Activated T-cell treated with anti-CD3 and anti-CD28 coated beads, Interleukin-2, amount 50 U/mL, for 4 hours (primary cell): ENCODE results near the gene ST7. TPM values are rescaled to one million over a fixed set of nuclear protein-coding genes. Genes with fewer than 3 reads are reported as not detected.
A peak's percentile ranks its signal among the peaks of the same experiment; 100 is the strongest.

Experiments used
- ATAC-seq, 2 donors: fragments of 200-7000 bp; cut with Tn5 transposase; one replicate each; pipeline ENCODE4 v1.10.0; 2021
- DNase-seq: peaks from one replicate; pipeline ENCODE4 v3.0.0-alpha.2; 2020
- H3K27me3 Mint-ChIP-seq: one replicate; pipeline ENCODE4 v1.8.0; 2021; ENCODE audit warnings: low read depth, mixed read lengths
- H3K36me3 Mint-ChIP-seq: one replicate; pipeline ENCODE4 v1.8.0; 2022; ENCODE audit warnings: mixed read lengths; ENCODE audit not compliant: insufficient read depth
- H3K4me1 Mint-ChIP-seq: one replicate; pipeline ENCODE4 v1.8.0; 2021; ENCODE audit warnings: low read depth, mixed read lengths
- H3K4me3 Mint-ChIP-seq: one replicate; pipeline ENCODE4 v1.8.0; 2021; ENCODE audit warnings: mild to moderate bottlenecking, moderate library complexity, mixed read lengths
- H3K9me3 Mint-ChIP-seq: one replicate; pipeline ENCODE4 v1.8.0; 2021; ENCODE audit warnings: mixed read lengths
- total RNA-seq, 3 donors: library from RNA; stranded (reverse); gene quantifications; one replicate each; pipeline ENCODE4 v1.2.1, GENCODE V29; 2021

ST7 gene
- total RNA-seq, 3 donors from 2014 or later, result 7.7 to 10.5 (median 10.0) TPM

DNA sequence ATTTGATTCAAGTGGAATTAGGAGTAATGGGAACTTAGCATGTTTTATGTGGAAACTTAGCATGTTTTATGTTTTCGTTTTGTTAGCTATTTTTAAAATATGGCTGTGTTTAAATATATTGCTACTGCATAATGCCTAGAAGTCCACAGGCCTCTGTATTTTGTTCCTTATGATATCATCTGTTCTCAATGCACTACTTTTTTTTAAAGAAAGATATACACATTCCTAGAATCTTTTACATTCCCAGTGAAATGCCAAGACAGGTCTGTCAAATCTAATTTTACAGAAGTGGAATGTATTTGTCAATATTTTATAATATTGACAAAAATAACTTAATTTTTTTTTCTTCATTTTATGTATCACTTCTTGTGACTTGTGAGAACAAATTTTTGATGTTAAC is 51.6 kb downstream of the ST7 start:
- no peaks in the 10 kb centered on the region for H3K27me3 Mint-ChIP-seq
- H3K36me3 Mint-ChIP-seq, result no peaks in the 10 kb centered on the region
- DNase-seq (no peak), ATAC-seq (no peak)
- H3K4me1 Mint-ChIP-seq, result peaks cover 35% of the 10 kb centered on the region
- no peak overlapping the region for H3K4me3 Mint-ChIP-seq
- H3K9me3 Mint-ChIP-seq, result no peaks in the 10 kb centered on the region

DNA sequence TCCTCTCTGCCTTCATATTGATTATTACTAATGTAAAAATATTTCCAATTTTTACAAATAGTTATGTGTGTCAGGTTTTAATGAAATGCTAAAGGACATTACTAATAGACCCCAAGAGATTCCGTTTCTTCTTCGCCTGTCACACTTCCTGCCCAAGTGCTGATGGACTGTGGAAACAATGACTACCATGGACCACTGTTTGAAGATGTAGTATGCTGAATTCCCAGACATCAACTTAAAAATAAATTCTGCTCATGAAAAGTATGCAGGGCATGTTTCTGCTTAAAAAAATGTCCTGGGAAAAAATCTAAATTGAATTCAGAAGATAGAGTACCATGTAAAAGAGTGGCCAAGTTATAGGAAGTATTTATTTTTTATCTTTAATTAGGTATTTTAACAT is 52.1 kb downstream of the ST7 start:
- no peaks in the 10 kb centered on the region for H3K27me3 Mint-ChIP-seq
- no peak for ATAC-seq
- H3K4me1 Mint-ChIP-seq, result peaks cover 41% of the 10 kb centered on the region
- no peaks in the 10 kb centered on the region for H3K36me3 Mint-ChIP-seq
- no peak for DNase-seq
- no peaks in the 10 kb centered on the region for H3K9me3 Mint-ChIP-seq
- no peak overlapping the region for H3K4me3 Mint-ChIP-seq

DNA sequence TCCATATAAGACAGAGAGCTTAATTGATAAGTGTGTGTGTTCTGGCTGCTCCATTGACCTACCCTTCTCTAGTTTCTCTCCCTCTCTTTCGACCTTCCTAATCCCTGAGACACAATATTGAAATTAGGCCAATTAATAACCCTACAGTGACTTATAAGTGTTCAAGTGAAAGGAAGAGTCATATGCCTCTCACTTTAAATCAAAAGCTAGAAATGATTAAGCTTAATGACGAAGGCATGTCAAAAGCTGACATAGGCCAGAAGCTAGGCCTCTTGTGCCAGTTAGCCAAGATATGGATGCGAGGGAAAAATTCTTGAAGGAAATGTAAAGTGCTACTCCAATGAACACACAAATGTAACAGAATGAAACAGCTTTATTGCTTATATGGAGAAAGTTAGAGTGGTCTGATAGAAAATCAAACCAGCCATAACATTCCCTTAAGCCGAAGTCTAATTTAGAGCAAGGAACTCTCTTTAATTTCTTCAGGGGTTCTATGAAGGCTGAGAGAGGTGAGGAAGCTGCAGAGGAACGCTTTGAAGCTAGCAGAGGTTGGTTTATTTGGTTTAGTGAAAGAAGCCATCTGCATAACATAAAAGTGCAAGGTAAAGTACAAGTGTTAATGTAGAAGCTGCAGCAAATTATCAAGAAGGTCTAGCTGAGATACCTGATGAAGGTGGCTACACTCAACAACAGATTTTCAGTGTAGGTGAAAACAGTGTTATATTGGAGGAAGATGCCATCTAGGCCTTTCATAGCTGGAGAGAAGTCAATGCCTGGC is 53.8 kb downstream of the ST7 start:
- DNase-seq (no peak), ATAC-seq (peak; percentile 31 to 34)

DNA sequence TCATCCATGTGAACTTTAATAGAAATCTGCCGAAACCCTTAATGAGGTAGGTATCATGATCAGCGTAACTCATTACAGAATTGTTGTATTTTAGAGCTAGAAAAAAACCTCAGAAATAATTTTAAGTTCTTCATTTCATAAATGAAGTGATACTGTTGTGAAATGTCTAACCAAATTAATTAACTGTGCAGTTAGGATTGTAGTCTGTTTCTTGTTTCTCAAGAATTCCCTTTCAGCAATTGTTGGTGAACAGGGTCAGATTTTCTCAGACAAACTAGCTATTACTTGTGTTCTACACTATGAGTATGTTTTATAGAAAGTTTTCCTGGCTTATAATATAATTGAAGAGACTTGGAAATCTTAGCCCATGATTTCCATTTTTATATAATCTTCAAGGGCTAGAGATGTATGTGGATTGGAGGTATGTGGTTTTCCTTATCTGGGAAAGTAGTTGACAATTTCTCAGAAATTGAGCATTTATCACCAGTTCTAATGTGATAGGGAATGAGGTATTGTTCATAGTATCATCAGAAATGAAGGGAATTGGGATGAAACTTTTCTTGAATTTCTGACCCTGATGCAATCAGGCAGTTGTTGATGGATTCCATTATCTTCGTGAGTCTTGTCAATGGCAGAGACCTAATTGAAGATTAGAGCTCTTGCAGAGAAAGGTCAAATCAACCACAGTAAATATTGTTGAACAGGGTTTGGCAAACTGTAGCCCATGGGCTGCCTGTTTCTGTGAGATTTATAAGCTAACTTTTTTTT is 55.0 kb downstream of the ST7 start:
- Mint-ChIP-seq H3K36me3 (no peaks in the 10 kb centered on the region), H3K27me3 (no peaks in the 10 kb centered on the region), H3K4me1 (peaks cover 58% of the 10 kb centered on the region), H3K9me3 (no peaks in the 10 kb centered on the region), H3K4me3 (no peak overlapping the region)
- DNase-seq (no peak), ATAC-seq (no peak)

More for the DNA sequence above, 53.8 kb downstream of the ST7 start:
- Mint-ChIP-seq H3K36me3 (no peaks in the 10 kb centered on the region), H3K4me3 (no peak overlapping the region), H3K9me3 (no peaks in the 10 kb centered on the region), H3K27me3 (no peaks in the 10 kb centered on the region), H3K4me1 (peaks cover 57% of the 10 kb centered on the region)

DNA sequence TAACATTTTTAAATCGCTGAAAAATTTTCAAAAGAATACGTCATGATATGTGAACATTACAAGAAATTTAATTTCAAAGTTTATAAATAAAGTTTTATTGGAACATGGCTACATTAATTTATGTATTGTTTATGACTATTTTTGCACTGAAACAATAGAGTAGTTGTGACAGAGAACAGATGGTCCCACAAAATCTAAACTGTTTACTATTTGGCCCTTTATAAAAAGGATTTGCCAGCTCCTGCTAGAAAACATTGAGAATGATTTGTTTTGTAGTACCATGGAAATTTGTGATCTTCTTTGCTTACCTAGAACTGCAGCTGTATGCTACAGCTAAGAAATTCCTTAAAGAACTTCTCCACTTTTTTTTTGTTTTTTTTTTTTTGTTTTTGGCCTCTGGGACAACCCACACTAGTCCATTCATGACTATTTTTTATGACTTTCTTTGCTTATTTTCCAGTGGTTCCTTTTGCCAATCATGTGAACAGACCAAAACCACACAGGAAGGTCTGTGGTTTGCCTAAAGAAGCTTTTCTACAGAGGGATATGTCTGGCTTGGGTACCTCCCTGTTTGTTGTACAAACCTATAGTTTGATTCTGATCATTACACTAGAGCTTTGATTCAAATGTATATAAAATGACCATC is 55.7 kb downstream of the ST7 start:
- ATAC-seq (no peak), DNase-seq (no peak)
- H3K9me3 Mint-ChIP-seq, result no peaks in the 10 kb centered on the region
- H3K4me1 Mint-ChIP-seq, result peaks cover 58% of the 10 kb centered on the region
- no peaks in the 10 kb centered on the region for H3K27me3 Mint-ChIP-seq
- no peak overlapping the region for H3K4me3 Mint-ChIP-seq
- no peaks in the 10 kb centered on the region for H3K36me3 Mint-ChIP-seq

DNA sequence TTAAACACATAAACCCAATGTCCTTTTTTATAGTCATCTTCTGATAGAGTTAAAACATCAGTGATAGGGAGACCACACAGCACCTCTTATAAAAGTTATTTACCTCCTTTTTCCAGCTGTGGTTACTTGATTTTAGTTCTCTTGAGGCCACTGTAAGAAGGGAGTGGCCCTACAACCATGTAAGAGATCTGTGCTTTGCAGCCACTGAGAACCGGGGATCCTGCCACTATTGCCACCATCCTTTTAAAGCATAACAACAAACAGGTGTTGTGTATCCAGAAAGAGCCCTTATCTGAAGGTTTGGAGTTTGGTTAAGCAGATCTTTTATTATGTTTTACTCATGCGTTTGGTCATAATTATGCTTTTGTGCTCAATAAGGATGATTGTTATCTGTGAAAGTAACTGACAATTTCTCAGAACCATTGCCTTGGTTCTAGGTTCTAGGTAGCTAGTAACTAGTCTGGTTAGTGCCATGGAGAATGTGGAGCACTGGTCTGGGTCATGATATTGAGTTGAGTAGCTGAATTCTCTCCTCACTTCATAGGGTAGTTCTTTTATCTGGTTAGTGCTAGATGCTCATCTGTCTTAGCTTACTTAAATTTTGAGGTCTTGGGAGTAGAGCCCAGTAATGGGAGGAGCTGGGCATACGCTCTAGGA is 56.5 kb downstream of the ST7 start:
- Mint-ChIP-seq H3K27me3 (no peaks in the 10 kb centered on the region), H3K4me1 (peaks cover 61% of the 10 kb centered on the region), H3K9me3 (no peaks in the 10 kb centered on the region), H3K4me3 (peak overlapping the region; percentile 40), H3K36me3 (no peaks in the 10 kb centered on the region)
- peak; percentile 6 to 20 for ATAC-seq
- DNase-seq, result no peak

DNA sequence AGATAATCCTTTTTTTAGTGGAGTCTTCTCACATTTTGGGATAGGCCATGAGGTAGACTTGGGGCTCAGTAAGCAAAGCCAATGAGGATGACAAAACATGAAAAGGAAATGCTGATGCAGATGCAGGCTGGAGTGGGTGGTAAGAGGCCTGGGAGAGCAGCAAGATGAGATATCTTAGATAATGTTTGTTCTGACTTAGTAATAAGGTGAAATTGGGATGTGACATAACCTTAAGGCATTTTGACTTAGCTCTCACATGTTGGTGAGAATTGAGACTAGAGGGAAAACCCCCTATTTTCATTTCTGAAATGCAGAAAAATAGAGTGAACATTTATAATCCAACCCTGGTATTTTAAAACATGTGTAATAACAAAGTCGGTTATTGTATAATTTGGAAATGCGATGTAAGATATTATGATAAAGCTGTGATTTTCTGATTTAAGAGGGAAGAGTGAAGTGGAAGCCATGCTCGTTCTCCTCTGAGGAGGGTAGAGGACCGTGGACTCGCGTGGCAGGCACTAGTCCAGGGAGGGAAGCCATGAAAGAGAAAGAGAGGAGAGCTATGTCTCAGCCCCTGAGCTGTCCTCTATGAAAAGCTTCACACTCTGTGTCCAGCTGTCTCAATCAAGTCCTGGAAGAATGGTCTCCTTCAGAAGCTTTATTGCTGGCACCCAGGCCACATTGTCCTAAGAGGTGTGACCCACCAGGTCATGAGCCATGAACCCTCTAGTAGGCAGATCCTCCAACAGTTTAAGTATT is 57.3 kb downstream of the ST7 start:
- peak overlapping the region; percentile 40 for H3K4me3 Mint-ChIP-seq
- no peak for DNase-seq
- H3K36me3 Mint-ChIP-seq, result no peaks in the 10 kb centered on the region
- H3K27me3 Mint-ChIP-seq, result no peaks in the 10 kb centered on the region
- peaks cover 65% of the 10 kb centered on the region for H3K4me1 Mint-ChIP-seq
- no peaks in the 10 kb centered on the region for H3K9me3 Mint-ChIP-seq
- ATAC-seq, result peak; percentile 69 to 74

DNA sequence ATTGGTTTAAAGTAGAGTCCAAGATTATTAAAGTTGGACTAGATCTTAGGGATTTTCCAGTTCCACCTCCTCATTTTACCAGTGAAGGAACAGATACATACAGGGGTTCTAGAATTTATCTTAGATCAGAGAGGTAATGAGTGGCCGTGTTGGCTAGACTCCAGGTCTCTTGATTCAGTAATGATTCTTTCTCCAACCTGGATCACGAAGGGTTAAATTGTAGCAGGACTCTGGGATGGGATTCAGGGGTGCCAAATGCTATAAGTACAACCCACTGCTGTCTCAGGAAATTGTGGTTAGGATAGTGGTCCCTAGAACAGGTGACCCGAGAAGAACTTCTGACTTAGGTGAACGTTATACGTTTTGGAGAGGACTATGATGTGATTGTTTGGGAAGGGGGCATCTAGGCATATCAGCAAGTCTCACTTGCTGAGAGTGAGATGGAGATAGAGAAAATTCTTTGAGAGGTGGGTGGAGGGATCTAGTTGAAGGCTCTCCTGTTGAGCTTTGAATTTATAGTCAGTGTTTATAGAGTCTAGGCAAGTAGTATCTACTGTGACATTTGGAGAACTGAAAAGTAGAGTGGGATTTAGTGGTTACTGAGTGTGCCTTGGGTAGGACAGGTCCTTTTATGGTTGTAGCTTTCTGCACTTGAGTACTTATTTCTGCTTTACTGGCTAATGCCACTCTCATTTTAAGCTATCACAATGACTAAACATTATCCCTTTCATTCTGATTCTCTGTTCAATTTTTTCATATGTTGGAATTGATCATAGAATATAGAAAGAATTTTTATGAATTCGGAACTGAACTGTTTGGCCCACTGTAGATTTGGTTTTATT is 58.3 kb downstream of the ST7 start:
- no peaks in the 10 kb centered on the region for H3K36me3 Mint-ChIP-seq
- ATAC-seq (peak; percentile 58 to 63), DNase-seq (no peak)
- peak overlapping the region; percentile 3 for H3K4me3 Mint-ChIP-seq
- H3K4me1 Mint-ChIP-seq, result peaks cover 63% of the 10 kb centered on the region
- H3K9me3 Mint-ChIP-seq, result no peaks in the 10 kb centered on the region
- no peaks in the 10 kb centered on the region for H3K27me3 Mint-ChIP-seq

DNA sequence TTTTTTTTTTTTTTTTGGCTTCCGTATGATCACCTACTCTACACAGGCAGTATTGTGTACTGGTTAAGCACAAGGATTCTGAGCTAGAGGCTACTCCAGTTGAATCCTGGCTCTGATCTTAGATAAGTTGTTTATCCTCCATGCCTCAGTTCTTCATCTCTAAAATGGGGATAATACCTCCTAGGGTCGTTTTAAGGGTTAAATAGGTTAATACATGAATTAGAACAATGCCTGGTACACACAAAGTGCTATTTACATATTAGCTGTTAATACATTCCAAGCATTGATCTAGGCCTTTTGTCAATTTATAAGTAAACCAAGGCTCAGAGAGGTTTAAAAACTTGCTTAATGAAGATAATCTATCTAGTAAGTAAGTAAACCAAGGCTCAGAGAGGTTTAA is 59.0 kb downstream of the ST7 start:
- no peak overlapping the region for H3K4me3 Mint-ChIP-seq
- H3K36me3 Mint-ChIP-seq, result no peaks in the 10 kb centered on the region
- ATAC-seq, result no peak
- no peaks in the 10 kb centered on the region for H3K27me3 Mint-ChIP-seq
- peaks cover 61% of the 10 kb centered on the region for H3K4me1 Mint-ChIP-seq
- DNase-seq, result no peak
- H3K9me3 Mint-ChIP-seq, result no peaks in the 10 kb centered on the region

DNA sequence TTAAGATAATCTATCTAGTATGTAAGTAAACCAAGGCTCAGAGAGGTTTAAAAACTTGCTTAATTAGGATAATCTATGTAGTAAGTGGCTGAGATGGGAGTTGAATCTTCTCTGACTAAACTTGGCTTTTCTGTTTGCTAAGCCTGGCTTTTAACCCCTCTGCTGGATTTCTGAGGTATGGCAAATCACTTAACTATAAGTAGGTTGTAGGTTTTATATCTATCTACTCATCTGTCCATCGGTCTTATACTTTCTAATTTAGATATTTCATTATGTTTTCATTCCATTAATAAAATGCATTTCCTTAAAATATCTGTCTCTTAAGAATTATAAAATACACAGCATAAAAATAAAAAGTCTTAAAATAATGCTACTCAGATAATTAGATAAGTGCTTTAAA is 59.4 kb downstream of the ST7 start:
- no peak for DNase-seq
- Mint-ChIP-seq H3K4me3 (no peak overlapping the region), H3K27me3 (no peaks in the 10 kb centered on the region), H3K4me1 (peaks cover 60% of the 10 kb centered on the region), H3K36me3 (no peaks in the 10 kb centered on the region), H3K9me3 (no peaks in the 10 kb centered on the region)
- no peak for ATAC-seq

DNA sequence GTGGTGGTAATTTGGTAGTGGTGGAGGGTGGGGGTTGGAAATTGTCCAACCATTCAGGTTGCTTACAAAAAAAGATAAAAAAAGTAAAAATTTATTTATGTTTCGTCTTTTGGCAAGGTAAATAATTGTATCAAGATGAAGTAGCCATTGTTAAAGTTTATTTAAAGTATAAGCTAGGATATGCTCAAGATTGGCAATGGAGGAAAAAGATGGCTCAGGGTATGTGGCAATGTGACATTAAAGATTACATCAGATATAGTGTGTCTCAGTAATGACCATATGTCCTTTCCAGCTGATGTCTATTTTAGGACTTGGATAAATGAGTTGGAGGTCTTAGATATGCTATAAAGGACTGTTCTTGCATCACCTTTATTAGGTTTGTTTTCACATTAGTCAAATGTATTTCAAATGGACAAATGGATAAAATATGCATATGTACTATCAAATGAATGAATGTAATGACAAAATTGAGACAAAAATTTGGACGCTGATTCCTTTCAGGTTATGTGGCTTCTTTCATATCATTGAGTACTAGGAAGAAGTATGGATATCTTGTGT is 60.9 kb downstream of the ST7 start:
- DNase-seq, result no peak
- no peak overlapping the region for H3K4me3 Mint-ChIP-seq
- no peak for ATAC-seq
- H3K36me3 Mint-ChIP-seq, result no peaks in the 10 kb centered on the region
- H3K9me3 Mint-ChIP-seq, result no peaks in the 10 kb centered on the region
- peaks cover 48% of the 10 kb centered on the region for H3K4me1 Mint-ChIP-seq
- no peaks in the 10 kb centered on the region for H3K27me3 Mint-ChIP-seq

DNA sequence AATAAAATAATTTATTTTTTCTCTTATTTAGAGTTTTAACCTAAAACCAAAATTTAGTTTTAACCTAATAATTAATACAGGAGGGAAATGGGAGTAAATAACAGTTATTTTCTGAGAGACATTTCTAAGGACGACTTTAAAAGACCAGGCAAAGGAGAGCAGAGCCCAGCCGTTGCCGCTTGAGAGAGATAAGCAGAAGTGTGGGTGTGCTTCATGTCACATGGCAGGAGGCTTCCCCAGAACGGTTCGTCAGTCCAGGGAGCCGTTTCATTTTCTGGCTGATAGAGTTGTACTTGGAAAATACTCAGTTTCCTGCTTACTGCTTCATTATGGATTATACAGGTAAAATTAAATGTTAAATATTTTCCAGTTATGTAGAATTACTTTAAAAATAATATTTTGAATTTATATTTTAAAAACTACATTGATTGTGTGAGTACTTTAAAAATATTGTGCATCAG is 61.4 kb downstream of the ST7 start:
- H3K9me3 Mint-ChIP-seq, result no peaks in the 10 kb centered on the region
- no peak overlapping the region for H3K4me3 Mint-ChIP-seq
- no peak for DNase-seq
- ATAC-seq, result no peak
- H3K27me3 Mint-ChIP-seq, result no peaks in the 10 kb centered on the region
- H3K4me1 Mint-ChIP-seq, result peaks cover 42% of the 10 kb centered on the region
- no peaks in the 10 kb centered on the region for H3K36me3 Mint-ChIP-seq
